ENCODE results near the gene GPR37L1.
A peak's percentile ranks its signal among the peaks of the same experiment; 100 is the strongest.
"Not testable (repeated sequence)": the region's sequence is repeated elsewhere in the genome, so short reads cannot be mapped to it uniquely, and the experiment has no call there.

GPR37L1 gene

DNA sequence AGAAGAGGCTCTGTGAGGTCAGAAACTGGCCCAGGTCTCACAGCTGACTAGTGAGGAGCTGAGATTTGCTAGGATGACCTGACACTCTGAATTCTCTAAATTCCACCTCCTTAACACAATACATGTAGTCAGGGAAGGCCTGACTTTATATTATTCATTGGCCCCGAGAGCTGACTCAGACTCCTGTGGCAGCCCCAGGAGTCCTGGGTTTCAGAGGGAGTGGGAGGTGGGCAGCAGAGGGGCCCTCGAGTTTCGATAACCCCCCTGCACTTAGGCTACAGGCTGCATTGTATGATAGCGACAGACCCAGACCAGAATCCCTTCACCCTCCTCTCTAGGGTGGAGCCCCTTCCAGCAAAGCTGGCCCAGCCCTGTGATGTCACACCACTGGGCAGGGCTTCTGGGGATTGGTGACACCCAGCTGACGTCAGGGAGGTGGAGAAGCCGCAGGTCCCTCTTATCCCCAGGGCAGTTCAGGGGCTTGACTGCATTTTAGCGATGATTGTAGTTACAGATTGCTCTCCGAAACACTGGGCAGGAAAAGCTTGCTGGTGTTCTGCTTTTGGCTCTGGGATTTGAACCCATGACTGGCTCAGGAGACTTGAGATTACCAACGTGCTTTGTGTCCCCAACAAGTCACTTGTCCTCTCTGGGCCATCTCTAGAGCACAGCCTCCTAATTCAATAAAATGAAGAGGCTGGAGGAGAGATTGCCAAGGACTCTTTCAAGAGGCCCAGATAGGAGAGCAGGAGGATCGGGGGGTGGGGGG lies 17.0 kb upstream of the GPR37L1 start:
- no peak overlapping the region for H3K4me3 Mint-ChIP-seq
- peak; percentile 54 for ATAC-seq

DNA sequence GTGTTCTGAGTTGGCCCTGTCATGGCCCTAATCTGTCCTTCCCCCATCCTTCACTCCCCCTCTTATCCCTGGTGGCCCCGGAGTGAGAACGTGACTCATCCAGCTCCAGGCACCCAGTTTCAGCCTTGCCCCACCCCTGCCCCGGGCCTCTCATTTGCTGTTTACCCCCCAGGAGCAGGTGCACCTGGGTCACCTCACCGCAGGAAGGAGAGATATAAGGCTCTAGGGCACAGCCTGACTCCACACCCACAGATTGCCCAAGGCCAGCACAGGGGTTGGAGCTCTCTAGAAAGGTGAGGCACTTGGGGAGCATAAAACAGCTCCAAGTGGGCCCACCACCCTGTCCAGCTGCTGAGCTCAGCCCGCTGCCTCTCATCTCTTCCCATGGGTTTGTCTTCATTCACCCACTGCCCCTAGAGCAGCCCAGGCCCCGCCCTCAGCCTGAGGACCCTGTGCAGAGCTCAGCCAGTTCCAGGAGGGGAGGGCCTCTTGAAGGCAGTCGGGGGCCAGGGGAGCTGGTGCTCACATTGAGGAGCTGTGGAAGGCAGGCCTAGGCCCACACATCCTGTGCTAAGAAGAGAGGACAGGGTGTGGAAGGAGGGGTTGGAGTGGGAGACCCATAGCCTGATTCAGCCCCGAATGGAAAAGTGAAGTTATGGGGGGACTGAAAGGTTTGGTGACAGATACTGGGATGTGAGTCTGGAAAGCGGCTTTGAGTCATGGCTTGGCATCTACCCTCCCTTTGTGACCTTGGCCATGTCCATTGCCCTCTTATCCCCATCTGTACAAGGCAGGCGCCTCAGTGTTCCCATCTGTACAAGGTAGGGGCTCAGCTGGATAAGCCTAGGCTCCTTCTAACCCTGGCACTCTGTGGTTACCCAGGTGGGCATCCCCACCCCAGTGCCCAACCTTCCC lies 16.1 kb upstream of the GPR37L1 start:
- Mint-ChIP-seq H3K4me3 (no peak overlapping the region), H3K27ac (peak overlapping the region; percentile 17)

More for the DNA sequence above, 17.0 kb upstream of the GPR37L1 start:
- Mint-ChIP-seq H3K9me3 (no peaks in the 10 kb centered on the region), H3K27ac (no peak overlapping the region), H3K4me1 (no peaks in the 10 kb centered on the region), H3K36me3 (no peaks in the 10 kb centered on the region)
- DNase-seq (ENCODE audit: low spot score in 2 of 2), result no peak

DNA sequence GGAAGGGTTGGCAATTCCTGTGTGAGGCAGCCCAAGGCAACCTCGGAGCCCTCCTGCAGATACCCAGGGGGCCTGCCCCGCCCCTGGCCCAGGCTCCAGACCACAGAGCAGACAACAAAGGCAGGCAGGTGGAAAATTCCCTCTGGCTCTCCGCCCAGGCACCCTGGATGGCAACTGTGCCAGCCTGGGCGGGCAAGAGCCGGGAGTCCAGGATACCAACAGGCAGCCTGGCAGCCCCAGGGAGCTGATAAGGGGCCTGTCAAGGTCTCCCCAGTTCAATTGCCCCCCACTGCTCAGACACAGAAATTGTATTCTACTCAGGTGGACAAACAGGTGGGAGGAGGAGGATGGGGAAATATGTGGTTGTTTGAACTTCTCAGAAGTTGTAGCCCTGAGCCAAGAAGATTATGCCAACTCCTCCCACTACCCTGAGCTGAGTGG lies 15.4 kb upstream of the GPR37L1 start:
- no peak for ATAC-seq
- Mint-ChIP-seq H3K27ac (no peak overlapping the region), H3K4me1 (no peaks in the 10 kb centered on the region), H3K9me3 (no peaks in the 10 kb centered on the region), H3K4me3 (no peak overlapping the region), H3K36me3 (no peaks in the 10 kb centered on the region)
- DNase-seq (ENCODE audit: low spot score in 2 of 2), result no peak

More for the DNA sequence above, 16.1 kb upstream of the GPR37L1 start:
- Mint-ChIP-seq H3K9me3 (no peaks in the 10 kb centered on the region), H3K36me3 (no peaks in the 10 kb centered on the region), H3K4me1 (no peaks in the 10 kb centered on the region)
- DNase-seq (ENCODE audit: low spot score in 2 of 2) (no peak), ATAC-seq (no peak)

DNA sequence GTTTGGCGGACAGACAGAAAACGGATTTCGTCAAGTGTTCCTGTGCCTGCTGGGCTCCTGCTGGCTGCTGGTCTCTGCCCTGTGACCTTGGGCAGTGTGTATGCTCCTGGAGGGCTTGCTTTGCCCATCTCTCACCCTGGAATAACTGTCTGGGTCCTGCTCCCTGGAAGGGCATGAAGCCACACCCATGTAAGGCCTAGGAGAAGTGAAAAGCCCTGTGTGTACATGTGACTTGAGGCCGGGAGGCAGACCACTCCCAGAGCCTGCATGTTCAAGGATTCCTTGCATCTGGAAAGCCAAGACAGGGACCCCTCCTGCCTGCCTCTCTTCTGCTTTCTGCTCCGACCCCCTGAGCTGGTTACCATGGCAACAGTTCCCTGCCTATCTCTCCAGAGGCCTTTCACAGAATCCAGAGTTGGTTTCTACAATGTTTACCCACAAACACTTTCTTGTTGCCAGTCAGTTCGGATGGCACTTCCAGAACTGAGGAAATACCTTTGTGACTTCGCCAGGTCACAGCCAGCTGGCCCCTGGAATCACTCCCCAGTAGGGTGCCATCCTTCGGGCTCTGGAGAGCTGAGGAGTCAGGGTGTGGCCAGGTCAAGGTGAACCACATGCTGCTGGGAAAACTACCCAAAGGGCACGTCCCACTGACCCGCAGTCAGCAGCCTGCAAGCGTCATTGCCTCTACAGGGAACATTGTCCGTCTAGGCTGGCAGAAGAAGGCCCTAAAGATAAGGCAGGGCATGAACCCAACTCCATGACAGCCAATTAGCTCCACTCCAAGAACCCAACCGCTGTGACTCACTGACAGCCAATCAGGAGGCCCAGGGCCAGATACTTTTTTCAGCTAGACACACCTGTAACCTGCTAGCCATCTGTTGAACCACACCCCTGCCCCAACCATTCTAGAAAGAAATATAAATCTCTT lies 14.7 kb upstream of the GPR37L1 start:
- Mint-ChIP-seq H3K4me3 (no peak overlapping the region), H3K27ac (no peak overlapping the region), H3K9me3 (no peaks in the 10 kb centered on the region), H3K4me1 (no peaks in the 10 kb centered on the region), H3K36me3 (no peaks in the 10 kb centered on the region)
- no peak for ATAC-seq
- DNase-seq (ENCODE audit: low spot score in 2 of 2), result no peak

DNA sequence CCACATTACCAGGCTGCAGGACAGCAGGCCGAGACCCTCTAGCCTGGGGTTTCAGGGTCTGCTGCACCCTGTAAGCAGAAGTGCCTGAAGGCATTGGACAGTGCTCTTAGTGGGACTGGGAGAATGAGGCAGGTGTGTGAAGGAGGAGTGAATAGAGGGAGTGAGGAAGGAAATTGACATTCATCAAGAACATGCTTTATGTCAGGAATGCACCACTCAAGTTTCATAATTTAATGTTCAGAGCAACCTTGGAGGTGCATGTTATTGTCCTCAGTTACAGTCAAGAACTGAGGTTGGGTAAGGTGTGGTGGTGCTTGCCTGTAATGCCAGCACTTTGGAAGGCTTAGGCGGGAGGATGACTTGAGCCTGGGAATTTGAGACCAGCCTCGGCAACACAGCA lies 11.7 kb upstream of the GPR37L1 start:
- Mint-ChIP-seq H3K27ac (no peak overlapping the region), H3K4me1 (no peaks in the 10 kb centered on the region), H3K4me3 (no peak overlapping the region), H3K9me3 (no peaks in the 10 kb centered on the region), H3K36me3 (no peaks in the 10 kb centered on the region)
- DNase-seq (ENCODE audit: low spot score in 2 of 2) (no peak), ATAC-seq (no peak)

DNA sequence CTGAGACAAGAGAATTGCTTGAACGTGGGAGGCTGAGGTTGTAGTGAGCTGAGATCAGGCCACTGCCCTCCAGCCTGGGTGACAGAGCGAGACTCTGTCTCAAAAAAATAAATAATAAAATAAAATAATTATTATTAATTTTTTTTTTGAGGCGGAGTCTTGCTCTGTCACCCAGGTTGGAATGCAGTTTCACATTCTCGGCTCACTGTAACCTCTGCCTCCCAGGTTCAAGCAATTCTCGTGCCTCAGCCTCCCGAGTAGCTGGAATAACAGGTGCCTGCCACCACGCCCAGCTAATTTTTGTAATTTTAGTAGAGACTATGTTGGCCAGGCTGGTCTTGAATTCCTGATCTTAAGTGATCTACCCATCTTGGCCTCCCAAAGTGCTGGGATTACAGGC lies 11.1 kb upstream of the GPR37L1 start:
- not testable (repeated sequence) for ATAC-seq; H3K27ac Mint-ChIP-seq; H3K36me3 Mint-ChIP-seq; DNase-seq (ENCODE audit: low spot score in 2 of 2); H3K4me1 Mint-ChIP-seq; H3K4me3 Mint-ChIP-seq; H3K9me3 Mint-ChIP-seq

DNA sequence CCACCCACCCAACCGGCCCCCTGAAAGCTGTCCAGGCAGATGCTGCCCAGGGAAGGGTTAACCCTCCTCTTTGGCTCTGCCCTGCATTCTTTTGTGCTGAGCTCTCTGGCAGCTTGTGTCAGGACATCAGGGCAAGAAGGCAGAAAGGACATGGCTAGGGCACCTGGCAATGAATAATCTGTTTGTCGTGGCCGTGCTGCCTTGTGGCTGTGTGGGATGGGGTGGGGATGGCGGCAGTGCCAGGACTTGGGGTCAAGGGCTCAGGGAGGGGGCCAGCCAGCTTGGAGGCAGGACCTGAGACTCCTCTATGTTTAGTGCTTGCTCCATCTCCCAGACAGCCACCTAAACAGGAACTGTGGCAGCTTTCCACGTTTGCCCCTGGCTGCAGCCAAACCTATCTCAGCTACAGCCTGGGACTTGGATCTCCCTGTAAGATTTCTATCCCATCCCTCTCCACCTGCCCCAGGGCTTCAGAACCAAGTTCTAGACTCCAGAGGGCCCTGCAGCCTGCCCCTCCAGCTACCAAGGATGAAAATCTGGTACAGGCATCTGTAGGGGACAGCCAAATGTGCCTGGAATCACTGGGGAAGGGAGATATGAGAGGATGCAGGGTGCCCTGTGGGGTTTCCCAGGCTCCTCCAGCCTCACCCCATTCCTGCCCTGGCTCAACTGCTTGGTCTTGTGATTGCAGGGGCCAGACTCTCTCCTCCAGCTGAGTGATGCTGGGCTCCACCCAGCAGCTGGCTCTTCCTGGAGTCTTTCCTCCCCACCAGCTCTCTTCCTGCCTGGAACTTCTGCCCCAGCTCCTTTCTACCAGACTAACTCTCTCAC lies 9.6 kb upstream of the GPR37L1 start:
- Mint-ChIP-seq H3K4me1 (no peaks in the 10 kb centered on the region), H3K36me3 (no peaks in the 10 kb centered on the region), H3K27ac (no peak overlapping the region), H3K9me3 (no peaks in the 10 kb centered on the region), H3K4me3 (no peak overlapping the region)
- ATAC-seq (peak; percentile 27), DNase-seq (ENCODE audit: low spot score in 2 of 2) (no peak)

DNA sequence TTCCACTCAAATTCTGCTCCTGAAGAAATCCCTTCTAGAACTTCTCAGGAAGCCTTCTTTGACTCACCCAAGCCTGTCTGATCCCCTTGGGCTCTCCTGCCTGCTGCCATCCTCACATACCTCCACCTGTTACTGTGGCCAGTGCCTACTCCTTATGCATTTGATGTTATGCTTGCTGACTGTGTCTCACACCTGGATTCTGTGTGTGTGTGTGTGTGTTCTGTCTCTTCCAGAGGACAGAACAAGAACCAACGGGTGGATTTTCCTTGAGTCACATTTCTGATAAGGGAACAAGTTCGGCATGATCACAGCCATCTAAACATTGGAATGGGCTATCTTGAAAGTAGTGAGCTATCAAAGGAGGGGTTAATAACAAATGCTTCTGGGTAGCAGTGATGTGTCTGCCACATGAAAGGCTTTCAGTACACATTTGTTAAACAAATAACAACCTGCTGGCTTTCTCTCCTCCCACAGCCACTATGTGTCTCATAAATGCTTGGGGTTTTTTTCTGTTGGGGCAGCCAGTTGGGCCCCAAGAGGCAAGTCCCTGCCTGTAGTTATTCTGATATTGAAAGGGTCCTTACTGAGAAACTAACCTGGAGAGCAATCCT lies 8.9 kb upstream of the GPR37L1 start:
- H3K9me3 Mint-ChIP-seq, result no peaks in the 10 kb centered on the region
- DNase-seq (ENCODE audit: low spot score in 2 of 2) (no peak), ATAC-seq (peak; percentile 29)
- H3K4me3 Mint-ChIP-seq, result no peak overlapping the region
- H3K4me1 Mint-ChIP-seq, result no peaks in the 10 kb centered on the region
- H3K27ac Mint-ChIP-seq, result no peak overlapping the region
- H3K36me3 Mint-ChIP-seq, result no peaks in the 10 kb centered on the region

DNA sequence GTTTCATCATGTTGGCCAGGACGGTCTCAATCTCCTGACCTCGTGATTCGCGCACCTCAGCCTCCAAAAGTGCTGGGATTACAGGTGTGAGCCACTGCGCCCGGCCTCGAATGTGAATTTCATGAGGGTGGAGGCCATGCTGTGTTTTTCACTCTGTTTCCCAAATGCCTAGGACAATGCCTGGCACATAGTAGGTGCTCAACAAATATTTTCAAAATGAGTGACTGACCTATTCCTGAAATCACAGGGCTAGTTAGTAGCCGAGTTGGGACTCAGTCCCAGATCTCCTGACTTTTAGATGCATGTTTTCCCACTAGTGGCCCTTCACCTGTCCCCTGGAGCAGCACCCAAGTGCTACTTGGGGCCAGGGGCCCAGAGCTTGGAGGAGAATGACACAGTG lies 6.4 kb upstream of the GPR37L1 start:
- H3K27ac Mint-ChIP-seq, result no peak overlapping the region
- DNase-seq (ENCODE audit: low spot score in 2 of 2), result no peak

DNA sequence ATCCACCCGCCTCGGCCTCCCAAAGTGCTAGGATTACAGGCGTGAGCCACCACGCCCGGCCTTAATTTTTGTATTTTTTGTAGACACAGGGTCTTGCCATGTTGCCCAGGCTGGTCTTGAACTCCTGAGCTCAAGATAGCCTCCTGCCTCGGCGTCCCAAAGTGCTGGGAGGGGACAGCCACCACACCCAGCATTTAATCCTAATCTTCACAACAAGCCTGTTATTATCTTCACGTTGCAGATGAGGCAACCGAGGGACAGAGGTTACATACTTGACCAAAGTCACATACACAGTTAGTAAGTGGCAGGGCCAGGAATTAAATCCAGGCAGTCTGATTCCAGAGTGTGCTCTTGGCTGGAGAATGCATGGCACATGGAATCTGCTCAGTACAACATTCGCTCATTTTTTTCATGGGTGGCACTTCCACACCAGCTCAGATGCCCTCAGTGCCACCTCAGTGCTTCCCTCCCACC lies 4.8 kb upstream of the GPR37L1 start:
- peaks cover 6% of the 10 kb centered on the region for H3K4me1 Mint-ChIP-seq
- DNase-seq (ENCODE audit: low spot score in 2 of 2) (no peak), ATAC-seq (no peak)
- H3K4me3 Mint-ChIP-seq, result no peak overlapping the region
- no peaks in the 10 kb centered on the region for H3K9me3 Mint-ChIP-seq
- no peaks in the 10 kb centered on the region for H3K36me3 Mint-ChIP-seq
- H3K27ac Mint-ChIP-seq, result no peak overlapping the region

More for the DNA sequence above, 6.4 kb upstream of the GPR37L1 start:
- Mint-ChIP-seq H3K4me1 (peaks cover 2% of the 10 kb centered on the region), H3K4me3 (no peak overlapping the region), H3K36me3 (no peaks in the 10 kb centered on the region), H3K9me3 (no peaks in the 10 kb centered on the region)
- no peak for ATAC-seq

DNA sequence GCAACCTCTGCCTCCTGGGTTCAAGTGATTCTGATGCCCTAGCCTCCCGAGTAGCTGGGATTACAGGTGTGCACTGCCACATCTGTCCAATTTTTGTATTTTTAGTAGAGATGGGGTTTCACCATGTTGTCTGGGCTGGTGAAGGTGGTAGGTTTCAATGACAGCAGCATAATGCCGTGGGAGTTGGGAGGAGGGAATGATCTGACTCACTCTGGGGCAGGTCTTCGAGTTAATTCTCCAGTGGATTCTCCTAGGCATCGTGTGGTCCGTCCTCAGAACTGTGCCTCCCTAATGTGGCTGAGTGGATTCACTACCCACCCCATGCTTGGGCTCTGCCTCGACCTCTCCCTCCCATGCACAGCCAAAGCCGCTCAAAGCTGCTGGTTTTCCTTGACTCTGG lies 1.7 kb upstream of the GPR37L1 start:
- H3K4me3 Mint-ChIP-seq, result no peak overlapping the region

DNA sequence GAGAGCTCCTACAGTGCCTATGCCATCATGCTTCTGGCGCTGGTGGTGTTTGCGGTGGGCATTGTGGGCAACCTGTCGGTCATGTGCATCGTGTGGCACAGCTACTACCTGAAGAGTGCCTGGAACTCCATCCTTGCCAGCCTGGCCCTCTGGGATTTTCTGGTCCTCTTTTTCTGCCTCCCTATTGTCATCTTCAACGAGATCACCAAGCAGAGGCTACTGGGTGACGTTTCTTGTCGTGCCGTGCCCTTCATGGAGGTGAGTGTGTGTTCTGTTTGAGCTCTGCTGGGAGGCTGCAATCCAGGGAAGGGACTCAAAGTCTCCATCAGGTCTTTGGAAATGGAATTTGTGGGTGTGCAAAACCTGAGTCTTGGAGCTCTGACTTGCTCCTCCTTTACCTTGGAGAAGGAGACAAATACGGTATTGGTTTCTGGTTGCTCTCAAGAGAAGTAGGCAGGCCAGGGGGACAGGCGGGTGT lies 658 bp downstream of the GPR37L1 start:
- Mint-ChIP-seq H3K9me3 (no peaks in the 10 kb centered on the region), H3K4me1 (peaks cover 16% of the 10 kb centered on the region), H3K36me3 (no peaks in the 10 kb centered on the region), H3K4me3 (no peak overlapping the region), H3K27ac (no peak overlapping the region)
- no peak for ATAC-seq
- no peak for DNase-seq (ENCODE audit: low spot score in 2 of 2)

More for the DNA sequence above, 1.7 kb upstream of the GPR37L1 start:
- Mint-ChIP-seq H3K4me1 (peaks cover 6% of the 10 kb centered on the region), H3K27ac (no peak overlapping the region), H3K9me3 (no peaks in the 10 kb centered on the region), H3K36me3 (no peaks in the 10 kb centered on the region)
- no peak for DNase-seq (ENCODE audit: low spot score in 2 of 2)
- no peak for ATAC-seq

DNA sequence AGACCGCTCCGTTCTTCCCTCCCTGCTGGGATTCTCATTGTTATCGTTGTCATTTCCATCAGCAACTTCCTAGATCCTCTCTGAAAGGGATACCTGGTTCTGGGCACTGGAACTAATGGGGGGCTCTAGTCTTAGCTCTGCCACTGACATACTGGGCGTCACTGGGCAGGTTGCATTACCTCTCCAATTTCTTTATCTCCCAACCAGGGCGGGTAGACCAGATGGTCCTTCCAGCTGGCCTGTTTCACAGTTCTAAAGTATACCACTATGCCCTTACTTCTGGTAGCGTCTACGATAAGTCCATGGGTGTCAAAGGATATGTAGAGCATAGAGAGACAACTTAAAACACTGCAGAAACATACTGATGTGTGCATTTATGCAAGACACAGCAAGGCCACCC lies 1.4 kb downstream of the GPR37L1 start:
- DNase-seq (ENCODE audit: low spot score in 2 of 2) (no peak), ATAC-seq (no peak)
- H3K4me1 Mint-ChIP-seq, result peaks cover 16% of the 10 kb centered on the region
- no peaks in the 10 kb centered on the region for H3K36me3 Mint-ChIP-seq
- H3K4me3 Mint-ChIP-seq, result no peak overlapping the region
- H3K27ac Mint-ChIP-seq, result no peak overlapping the region
- H3K9me3 Mint-ChIP-seq, result no peaks in the 10 kb centered on the region

DNA sequence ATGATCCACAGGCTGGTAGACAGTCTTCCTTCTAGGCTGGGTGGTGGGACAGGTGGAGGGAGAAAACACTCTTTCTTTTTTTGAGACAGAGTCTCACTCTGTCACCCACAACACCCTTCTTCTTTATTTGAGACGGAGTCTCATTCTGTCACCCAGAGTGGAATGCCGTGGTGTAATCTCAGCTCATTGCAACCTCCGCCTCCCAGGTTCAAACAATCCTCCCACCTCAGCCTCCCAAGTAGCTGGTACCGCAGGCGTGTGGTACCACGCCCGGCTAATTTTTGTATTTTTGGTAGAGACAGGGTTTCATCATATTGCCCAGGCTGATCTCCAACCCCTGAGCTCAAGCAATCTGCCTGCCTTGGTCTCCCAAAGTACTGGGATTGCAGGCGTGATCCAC lies 2.9 kb downstream of the GPR37L1 start:
- Mint-ChIP-seq H3K9me3 (no peaks in the 10 kb centered on the region), H3K27ac (no peak overlapping the region), H3K36me3 (no peaks in the 10 kb centered on the region), H3K4me1 (peaks cover 16% of the 10 kb centered on the region), H3K4me3 (no peak overlapping the region)
- ATAC-seq (no peak), DNase-seq (ENCODE audit: low spot score in 2 of 2) (no peak)

Data from stimulated activated effector memory CD8-positive, alpha-beta T cell treated with anti-CD3 and anti-CD28 coated beads, Interleukin-12 subunit alpha, Interleukin-12 subunit beta, amount 100 ng/mL, for 72 hours (primary cell).